GM19468 (cell line): ENCODE data around the gene SLX9.
"Not testable (repeated sequence)": the region's sequence is repeated elsewhere in the genome, so short reads cannot be mapped to it uniquely, and the experiment has no call there.

Experiments used
- ATAC-seq: cut with Tn5 transposase; IDR thresholded peaks from one replicate; pipeline ENCODE4 v1.9.1; 2021; ENCODE audit warnings: mild to moderate bottlenecking, moderate library complexity, moderate number of reproducible peaks; ENCODE audit not compliant: unreplicated experiment; ENCODE audit errors: extremely low read depth

Gene SLX9

DNA sequence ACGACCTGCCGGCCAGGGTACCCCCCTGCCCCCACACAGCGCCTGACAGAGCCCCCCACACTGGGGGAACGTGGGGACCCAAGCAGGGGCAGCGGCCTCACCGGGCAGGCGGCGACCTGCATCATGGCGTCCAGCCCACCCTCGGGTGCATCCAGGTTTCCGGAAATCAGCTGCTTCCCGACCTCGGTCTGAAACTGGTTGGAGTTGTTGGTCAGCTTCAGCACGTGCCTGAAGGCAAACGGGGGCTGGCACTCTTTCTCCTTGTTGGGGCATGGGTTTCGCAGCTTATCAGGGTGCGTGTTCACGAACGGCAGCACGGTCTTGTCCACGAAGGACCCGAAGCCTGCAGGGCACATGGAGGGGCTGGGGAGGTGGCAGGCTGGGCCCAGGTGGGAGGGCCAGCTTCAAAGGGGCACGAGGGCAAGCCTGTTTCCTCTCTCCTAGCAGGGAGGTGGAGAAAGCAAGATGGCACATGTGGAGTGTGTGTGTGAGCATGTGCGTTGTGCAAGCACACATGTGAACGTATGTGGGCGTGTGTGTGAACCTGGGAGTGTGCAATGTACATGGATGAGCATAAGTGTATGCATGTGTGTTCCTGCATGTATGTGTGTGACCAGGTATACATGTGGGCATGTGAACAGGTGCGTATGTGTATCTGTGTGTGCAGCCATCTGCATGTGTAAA lies 38.3 kb upstream of the SLX9 start:
- no peak for ATAC-seq

DNA sequence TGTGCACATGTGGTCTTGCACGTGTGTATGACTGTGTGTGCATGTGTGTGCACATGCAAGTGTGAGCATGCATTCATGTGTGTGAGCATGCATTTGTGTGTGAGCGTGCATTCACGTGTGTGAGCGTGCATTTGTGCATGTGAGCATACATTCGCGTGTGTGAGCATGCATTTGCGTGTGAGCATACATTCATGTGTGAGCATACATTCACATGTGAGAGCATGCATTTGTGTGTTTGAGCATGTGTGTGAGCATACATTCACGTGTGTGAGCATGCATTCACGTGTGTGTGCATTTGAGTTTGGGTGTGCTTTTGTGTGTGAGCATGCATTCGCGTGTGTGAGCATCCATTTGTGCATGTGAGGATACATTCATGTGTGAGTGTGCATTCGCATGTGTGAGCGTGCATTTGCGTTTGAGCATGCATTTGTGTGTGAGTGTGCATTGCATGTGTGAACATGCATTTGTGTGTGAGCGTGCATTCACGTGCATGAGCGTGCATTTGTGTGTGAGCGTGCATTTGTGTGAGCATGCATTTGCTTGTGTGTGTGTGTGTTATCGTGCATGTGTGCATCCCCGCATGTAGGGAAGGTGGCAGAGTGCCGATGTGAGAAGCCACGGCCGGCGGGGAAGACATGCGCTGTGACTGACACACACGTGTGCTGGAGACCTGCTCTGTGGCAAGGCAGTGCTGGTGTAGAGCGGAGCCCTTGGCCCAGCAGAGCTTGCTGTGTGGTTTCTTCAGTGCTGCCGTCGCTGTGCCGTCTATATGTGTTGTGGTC lies 37.4 kb upstream of the SLX9 start:
- ATAC-seq: no peak

DNA sequence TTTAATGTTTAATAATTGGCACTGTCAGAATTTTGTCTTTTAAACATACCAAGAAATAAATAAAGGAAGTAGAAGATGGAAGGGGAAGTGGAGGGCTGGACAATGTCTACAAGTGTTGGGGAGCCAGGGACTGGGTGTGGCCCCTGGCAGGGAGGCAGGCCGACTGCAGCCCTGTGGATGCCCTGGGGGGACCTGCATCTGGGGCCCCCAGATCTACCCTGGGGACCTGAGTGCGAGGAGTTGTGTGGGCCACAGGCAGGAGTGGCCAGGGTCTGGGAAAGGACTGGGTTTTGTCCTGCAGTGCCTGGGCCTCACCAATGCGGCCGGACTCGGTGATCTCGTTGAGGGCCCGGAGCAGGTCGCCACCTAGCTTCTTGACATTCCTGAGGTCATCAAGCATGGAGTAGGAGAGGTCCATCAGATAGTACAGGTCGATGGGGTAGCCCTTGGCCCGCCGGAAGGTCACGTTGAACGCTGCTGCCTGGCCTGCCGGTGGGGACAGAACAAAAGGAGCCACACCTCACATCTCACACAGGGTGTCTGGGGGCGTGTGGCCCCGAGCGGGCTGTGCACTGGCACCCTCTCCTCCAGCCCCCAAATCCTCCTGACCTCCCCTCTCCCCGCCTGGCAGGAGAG lies 36.7 kb upstream of the SLX9 start:
- ATAC-seq: no peak

GRCh38 chr21:44903689-44904088 lies 36.1 kb upstream of the SLX9 start:
- no peak for ATAC-seq

GRCh38 chr21:44904141-44904923 lies 35.5 kb upstream of the SLX9 start:
- no peak for ATAC-seq

DNA sequence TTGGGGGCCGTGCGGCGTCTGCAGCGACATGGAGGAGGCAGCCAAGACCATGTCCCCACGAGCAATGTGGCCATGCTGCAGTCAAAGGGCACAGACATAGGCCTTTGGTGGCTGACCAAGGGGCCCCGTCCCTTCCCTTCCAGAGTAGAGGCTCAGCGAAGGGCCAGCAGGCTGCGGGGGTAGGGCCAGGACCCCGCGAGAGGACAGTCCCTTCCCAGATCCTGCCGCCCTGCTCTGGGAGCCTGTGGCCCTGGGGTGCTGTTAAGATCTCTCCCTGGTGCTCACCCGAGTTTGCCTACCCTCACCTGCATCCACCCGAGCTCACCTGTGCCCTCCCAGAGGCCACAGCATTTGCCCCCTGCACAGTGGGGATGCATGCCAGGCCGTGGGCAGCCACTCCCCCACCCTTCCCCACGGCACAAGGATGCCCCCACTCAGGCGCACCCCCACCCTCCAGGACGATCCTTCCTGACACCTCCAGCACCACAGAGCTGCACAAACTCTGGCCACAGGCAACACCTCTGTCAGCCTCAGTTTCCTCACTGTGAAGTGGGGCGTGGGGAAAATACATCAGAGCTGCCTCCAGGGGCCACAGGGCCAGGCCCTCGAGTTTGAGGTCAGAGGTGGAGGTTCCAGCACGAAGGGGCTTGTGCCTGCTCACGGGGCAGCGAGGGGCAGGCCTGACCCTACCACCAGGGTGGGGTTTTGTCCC lies 34.7 kb upstream of the SLX9 start:
- ATAC-seq: no peak

- ATAC-seq: no peak
These were observed 34.1 kb upstream of the SLX9 start for GRCh38 chr21:44905728-44906090.

DNA sequence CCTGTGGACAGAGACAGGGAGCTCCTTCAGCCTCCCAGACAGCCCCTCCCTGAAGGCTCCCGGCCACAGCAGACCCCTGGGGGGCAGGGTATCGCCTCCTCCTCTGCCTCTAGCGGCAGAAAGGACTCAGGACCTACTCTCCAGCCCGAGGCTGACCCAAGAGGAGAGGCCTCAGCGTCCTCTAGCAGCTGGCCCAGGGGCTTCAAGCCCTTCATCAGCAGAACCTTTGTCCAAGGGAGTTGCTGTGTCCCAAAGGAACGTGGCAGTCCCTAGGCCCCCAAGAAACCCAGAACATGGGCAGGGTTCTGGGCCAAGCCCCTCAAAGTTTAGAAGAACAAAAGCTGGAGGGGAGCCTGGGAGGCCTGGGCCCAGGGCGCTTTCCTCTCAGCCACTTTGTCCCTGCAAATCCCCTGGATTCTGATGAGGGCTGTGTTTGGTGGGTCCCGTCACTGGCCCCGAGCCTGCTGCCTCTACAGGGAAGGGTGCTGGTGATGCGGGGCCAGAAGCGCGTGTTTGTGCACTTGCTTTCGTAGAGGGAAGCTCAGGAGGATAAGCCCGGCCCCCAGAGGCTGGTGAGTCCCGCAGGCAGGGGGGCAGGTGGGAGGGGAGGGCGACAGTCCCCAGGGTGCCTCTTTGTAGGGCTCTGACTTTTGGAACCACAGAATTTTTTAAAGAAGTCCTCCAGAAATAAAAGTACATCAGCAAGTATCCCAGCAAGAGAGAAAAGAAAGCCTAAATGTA lies 32.4 kb upstream of the SLX9 start:
- no peak for ATAC-seq

DNA sequence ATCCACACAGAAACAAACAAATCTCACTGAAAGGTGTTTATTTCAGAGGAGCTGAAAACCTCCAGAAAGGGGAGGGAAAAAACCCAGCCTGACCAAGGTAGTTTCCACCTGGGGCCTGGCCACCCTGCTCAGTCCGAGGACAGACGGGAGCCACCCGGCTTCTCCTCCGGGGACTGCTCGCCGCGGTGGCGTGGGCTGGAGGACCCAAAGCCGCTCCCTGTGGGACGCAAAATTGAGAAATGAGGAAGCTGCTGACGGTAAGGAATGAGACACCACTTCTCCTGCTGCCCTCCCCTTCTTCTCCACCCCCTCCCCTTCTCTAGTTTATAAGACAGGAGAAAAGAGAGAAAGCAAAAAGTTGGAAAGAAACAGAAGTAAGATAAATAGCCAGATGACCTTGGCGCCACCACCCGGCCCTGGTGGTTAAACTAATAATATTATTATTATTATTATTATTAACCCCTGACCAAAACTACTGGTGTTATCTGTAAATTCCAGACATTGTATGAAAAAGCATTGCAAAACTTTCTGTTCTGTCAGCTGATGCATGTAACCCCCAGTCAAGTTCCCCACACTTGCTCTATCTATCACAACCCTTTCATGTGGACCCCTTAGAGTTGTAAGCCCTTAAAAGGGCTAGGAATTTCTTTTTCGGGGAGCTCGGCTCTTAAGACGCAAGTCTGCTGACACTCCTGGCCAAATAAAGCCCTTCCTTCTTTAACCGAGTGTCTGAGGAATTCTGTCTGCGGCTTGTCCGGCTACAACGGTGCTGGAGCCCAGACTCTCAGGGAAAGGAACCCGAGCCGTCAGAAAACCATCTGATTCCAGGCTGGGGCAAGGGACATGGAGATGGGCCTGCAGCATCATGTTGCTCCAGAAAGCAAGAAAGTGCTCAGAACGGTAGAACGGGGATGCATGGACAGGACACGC lies 31.6 kb upstream of the SLX9 start:
- no peak for ATAC-seq

- ATAC-seq: no peak
These were observed 30.9 kb upstream of the SLX9 start for GRCh38 chr21:44908908-44909307.

DNA sequence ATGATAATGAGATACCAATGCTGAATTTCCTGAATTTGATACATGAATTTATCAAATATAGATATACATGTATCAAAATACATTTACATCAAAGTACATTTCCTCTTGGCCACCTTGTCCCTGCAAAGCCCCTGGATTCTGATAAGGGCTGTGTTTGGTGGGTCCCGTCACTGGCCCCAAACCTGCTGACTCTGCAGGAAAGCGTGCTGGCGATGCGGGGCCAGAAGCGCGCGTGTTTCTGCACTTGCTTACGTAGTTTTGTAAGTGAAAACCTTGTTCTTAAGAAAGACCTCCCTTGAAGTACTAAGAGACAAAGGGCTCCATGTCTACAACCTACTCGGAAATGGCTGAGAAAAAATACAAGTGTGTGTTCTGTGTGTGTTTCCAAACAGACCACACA lies 30.1 kb upstream of the SLX9 start:
- ATAC-seq: no peak

- no peak for ATAC-seq
These were observed 29.4 kb upstream of the SLX9 start for GRCh38 chr21:44910229-44911067.

DNA sequence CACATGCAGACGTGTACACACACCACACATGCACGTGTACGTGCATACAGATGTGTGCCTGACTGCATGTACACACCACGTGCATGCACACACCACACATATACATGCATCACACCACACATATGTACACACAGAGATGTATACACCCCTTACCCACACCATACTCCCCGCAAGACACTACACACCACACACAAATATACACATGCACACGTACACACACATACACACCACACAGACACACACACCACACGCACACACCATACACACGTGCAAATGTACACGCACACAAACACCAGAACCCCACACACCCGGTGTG lies 28.8 kb upstream of the SLX9 start:
- no peak for ATAC-seq

- no peak for ATAC-seq
These were observed 28.3 kb upstream of the SLX9 start for GRCh38 chr21:44911384-44912157.

GRCh38 chr21:44912158-44912473 lies 27.7 kb upstream of the SLX9 start:
- ATAC-seq: no peak

DNA sequence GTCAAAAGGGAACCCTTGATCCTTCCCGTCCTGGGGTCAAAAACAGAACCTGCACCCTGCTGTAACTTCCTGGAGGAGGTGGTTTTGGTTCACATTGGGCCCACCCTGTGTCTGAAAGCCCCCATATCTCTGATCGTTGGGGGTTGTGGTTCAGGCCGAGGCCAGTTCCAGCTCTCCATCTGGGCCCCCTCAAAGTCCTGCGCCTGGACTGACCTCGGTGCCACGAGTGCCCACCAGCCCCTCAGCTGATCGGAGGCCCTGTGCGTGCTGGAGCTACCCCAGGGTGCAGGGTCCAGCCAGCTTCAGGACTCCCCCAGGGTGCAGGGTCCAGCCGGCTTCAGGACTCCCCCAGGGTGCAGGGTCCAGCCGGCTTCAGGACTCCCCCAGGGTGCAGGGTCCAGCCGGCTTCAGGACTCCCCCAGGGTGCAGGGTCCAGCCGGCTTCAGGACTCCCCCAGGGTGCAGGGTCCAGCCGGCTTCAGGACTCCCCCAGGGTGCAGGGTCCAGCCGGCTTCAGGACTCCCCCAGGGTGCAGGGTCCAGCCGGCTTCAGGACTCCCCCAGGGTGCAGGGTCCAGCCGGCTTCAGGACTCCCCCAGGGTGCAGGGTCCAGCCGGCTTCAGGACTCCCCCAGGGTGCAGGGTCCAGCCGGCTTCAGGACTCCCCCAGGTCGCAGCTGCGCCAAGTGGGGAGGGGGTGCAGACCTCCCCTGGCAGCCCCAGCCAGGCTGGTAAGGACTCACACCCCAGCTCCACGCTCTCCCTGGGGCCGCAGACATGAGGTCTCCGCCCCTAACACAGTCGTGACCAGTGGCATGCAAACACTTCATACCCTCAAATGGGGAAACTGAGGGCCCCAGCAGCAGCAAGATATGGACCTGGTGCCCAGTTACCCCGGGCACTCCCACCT lies 27.1 kb upstream of the SLX9 start:
- not testable (repeated sequence) for ATAC-seq
